A549 treated with CORT108297 at 1 μM for 4 hours (cell line): ENCODE data around the gene EDRF1. TPM values are rescaled to one million over a fixed set of nuclear protein-coding genes. Genes with fewer than 3 reads are reported as not detected.

Experiments used
- total RNA-seq: library from RNA; stranded (reverse); fragments of 200-300 nt; extraction: Qiagen RNA extraction; gene quantifications from 5 replicates; pipeline ENCODE4 v1.2.3, GENCODE V29; 2022

EDRF1 gene
- total RNA-seq: 14.0 to 19.0 TPM (median 16.8 TPM) in 5 replicates

GRCh38 chr10:125719173-125720001, at the start of gene EDRF1:
EDRF1 (plus strand) TSS chr10:125719709; CDS start chr10:125719808, 99 bp downstream.

GRCh38 chr10:125683063-125683462, 36.4 kb upstream of the EDRF1 start, which contains the start of gene TEX36:
TEX36 (minus strand) TSS chr10:125683163; CDS start chr10:125682989, 174 bp downstream.

GRCh38 chr10:125775491-125776106, 56.1 kb downstream of the EDRF1 start, which contains the start of gene MMP21:
MMP21 (minus strand) TSS chr10:125775821; CDS start chr10:125775821, 0 bp downstream.

Other genes with a start within 250 kb of the EDRF1 start
- not detected in 5 replicates for gene TEX36, start 36.5 kb upstream of the EDRF1 start, total RNA-seq
- gene MMP21, start 56.1 kb downstream of the EDRF1 start, total RNA-seq: 0.04 to 0.06 TPM in 2 of 5 replicates, not detected in the others
- 57.1 to 63.3 TPM (median 59.2 TPM) in 5 replicates for gene UROS, start 103.5 kb downstream of the EDRF1 start, total RNA-seq
- 108 to 147 TPM (median 109 TPM) in 5 replicates for gene BCCIP, start 103.8 kb downstream of the EDRF1 start, total RNA-seq
- gene DHX32, start 161.6 kb downstream of the EDRF1 start, total RNA-seq: 32.7 to 44.0 TPM (median 42.2 TPM) in 5 replicates
- gene FANK1, start 176.9 kb downstream of the EDRF1 start, total RNA-seq: 2.5 to 4.0 TPM (median 2.8 TPM) in 5 replicates